HG02763 (cell line): Measurements from ENCODE around the gene ALDH7A1.
"Not testable (repeated sequence)": the region's sequence is repeated elsewhere in the genome, so short reads cannot be mapped to it uniquely, and the experiment has no call there.

ENCODE experiments used
- ATAC-seq: cut with Tn5 transposase; IDR thresholded peaks from one replicate; pipeline ENCODE4 v1.9.1; 2021; ENCODE audit warnings: mild to moderate bottlenecking, moderate library complexity; ENCODE audit not compliant: unreplicated experiment

ALDH7A1 gene

DNA sequence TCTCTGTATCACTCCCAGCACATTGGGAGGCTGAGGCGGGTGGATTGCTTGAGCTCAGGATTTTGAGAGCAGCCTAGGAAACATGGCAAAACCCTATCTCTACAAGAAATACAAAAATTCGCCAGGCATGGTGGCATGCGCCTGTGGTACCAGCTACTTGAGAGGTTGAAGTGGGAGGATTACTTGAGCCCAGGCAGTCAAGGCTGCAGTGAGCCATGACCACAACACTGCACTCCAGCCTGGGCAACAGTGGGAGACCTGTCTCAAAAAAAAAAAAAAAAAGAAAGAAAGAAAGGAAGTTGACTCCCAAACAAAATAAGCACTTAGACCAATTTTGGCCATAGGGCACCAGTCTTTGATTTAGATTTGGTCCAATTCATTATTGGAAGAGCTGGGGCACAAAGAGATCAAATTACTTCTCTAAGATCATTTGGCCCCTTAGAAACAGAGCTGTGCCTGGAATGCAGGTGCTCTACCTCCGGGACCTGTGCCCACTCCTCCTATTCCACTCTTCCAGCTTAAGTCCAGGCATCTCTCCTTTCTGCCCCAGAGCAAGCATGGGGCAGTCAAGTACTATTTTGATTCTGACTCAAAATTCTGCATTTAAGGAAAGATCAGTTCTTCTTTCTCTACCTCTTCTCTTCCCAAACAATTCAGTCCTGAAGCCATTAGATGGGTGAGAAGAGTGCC is 59.0 kb downstream of the ALDH7A1 start:
- no peak for ATAC-seq

DNA sequence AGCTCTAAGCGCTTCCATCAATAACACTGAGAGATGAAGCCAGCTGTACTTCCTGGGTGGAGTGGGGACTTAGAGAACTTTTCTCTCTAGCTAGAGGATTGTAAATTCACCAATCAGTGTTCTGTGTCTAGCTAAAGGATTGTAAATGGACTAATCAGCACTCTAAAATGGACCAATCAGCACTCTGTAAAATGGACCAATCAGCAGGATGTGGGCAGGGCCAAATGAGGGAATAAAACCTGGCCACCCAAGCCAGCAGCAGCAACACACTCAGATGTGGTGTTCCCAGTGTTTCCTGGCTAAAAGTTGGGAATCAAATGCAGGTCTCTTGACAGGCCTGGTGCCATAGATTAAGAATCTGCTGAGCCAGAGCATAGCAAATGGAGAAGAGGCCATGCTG is 60.5 kb downstream of the ALDH7A1 start:
- ATAC-seq = no peak

DNA sequence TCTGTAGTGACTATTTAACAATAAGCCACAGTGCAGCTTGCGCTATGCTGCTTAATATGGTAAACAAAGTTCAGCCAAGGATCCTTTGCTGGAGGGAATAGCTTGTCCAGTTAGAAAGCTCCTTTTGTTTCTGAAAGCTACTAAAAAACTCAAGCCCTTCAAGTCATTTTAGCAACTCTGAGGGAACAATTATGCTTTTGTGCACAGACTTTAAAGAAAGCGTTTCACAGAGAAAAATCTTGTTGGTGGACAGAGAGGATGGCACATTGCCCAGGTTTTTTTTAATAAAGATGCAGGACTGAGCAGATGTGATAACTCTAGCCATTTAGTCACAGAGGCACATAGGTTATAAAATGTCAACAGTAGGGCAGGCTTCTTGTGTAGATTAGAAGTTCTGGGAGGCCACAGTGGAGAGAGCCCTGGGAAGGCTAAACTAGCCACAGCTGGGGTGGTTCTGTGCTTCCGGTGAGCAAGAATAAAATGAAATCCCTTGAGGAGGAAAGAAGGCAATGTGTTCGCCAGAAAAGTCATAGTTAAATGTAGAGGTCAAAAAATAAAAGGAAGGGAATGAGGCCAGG is 63.4 kb downstream of the ALDH7A1 start:
- ATAC-seq = no peak

DNA sequence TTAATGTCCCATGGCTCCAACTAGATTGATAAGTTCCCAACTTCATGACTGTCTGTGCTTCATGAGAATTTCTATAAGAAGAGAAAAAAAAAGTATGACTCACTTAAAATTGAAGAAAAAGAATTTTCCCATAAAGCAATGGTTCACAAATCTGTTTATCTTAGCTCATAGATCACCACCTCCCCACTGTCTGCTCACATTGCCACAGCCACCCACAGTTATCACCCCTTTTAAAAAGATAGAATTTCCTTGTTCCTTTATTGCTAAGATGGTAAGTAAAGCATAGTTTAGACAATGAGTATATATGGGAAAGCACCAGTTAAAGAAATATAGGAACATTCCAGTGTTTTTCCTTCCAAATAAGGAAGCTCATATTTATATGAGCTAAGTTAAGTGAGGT is 67.1 kb downstream of the ALDH7A1 start:
- ATAC-seq = no peak

DNA sequence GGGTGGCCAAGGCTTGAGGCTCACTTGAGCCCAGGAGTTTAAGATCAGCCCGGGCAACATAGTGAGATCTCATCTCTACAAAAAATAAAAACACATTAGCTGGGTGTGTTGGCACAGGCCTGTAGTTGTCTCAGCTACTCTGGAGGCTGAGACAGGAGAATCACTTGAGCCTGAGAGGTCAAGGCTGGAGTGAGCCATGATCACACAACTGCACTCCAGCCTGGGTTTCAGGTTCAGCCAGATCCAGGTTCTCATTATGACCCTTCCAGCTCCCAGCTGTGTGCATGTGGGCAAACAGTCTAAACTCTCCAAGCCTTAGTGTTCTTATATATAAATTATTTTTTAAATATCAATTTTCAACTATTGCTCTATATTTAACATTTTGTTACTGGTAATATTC is 67.9 kb downstream of the ALDH7A1 start:
- no peak for ATAC-seq

DNA sequence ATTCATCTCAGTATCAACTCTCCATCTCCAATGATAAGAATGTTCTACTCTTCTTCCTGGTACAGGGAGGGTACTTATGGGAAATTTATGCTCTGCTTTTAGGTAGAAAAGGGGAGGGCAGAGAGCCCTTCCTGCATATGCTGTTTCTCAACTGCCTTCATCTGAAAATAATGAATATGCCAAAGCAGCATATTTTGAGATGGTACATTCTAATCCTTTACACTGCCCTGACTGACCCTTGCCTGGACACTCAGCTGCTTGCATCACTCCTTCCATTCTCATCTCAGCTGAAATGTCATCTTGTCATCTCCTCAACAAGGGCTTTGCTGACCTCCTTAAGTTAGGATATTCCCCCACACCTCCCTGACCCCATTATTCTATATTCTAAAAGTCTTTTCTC is 68.5 kb downstream of the ALDH7A1 start:
- no peak for ATAC-seq

DNA sequence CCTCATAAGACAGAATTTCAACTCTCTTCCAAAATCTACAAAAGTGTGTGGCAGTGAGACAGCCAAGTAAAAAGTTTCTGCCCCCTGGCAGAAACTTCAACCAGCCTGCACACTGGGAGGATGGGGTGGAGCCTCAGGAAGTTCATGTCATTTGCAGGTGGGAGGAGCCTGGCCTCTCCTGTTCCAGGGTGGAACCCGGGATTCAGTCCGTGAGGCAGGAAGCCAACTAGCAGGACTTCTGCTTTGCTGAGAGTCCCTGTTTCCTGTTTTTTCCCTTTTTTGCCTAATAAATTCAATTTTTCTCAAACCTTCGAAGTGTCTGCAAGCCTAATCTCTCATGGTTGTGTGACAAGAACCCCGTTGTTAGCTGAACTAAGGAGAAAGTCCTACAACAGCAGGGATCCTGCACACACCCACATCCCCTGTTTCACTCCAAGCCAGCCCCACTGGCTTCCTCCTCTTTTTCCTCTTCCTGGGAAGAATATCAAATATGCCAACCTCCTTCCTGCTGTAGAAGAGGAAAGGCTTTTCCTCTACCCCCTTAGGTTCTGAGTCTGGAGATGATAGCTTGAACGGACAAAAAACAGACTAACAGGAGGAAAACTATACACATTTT is 69.3 kb downstream of the ALDH7A1 start:
- ATAC-seq = no peak

DNA sequence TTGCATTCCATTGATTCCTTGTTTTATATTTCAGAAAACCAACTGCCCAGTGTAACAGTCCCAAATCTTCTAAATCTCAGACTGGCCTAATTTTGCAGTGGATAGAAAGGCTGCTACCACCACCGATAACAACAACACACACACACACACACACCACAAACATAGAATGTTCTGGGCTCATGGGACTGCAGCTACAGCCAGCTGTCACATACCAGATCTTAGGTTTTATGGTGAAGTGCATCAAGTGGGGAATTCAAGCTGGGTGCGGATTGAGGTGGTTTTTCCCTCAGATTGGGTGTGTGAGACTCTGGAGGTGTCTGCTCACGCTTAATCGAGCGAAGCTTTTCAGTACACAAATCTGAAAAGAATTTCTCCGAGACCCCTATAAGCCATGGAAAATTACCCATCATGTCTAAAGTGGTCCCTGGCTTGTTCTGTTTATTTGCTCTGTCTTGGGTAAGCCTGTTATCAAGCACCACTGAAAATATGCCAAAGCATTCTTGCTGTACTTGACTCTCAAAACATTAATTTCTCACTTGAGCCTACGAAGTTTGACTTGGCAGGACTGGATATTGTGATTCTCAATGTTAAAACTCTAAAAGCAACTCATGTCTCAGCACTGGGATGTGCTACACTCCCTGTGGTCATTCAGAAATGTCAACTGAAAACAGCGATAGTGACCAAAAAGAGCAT is 71.1 kb downstream of the ALDH7A1 start:
- no peak for ATAC-seq

DNA sequence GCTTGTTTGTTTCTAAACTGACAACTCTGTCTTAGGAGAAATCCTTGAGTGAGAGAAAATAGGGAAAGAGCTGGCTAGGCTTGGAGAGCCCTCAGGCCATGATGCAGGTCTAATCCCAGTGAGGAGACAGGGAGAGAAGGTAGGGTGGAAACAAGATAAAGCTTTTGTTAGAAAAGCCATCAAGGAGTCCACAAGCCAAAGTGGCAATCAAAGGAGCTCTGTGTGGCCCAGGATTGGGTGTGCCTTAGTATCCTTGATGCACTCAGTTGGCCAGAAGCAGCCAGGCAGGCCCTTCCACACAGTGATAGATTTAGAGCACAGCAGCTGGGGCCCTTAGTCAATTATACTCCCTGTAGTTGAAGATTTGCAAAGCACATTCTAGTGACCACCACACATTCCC is 73.9 kb downstream of the ALDH7A1 start:
- ATAC-seq = no peak

DNA sequence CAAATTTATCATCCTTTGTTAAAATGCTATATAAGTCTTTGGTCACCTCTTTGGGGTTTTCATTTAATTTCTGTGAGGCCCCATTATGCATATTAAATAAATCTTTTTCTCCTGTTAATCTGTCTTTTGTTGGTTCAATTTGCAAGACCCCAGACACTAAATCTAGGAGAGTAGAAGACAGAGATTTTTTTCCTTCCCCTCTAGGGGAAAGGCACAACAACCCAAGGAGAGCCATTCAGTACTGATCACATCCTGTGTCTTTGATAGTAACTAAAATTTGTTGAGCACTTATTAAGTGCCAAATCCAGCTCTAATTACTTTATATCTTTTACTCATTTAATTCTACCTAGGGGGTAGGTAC is 74.4 kb downstream of the ALDH7A1 start:
- no peak for ATAC-seq

DNA sequence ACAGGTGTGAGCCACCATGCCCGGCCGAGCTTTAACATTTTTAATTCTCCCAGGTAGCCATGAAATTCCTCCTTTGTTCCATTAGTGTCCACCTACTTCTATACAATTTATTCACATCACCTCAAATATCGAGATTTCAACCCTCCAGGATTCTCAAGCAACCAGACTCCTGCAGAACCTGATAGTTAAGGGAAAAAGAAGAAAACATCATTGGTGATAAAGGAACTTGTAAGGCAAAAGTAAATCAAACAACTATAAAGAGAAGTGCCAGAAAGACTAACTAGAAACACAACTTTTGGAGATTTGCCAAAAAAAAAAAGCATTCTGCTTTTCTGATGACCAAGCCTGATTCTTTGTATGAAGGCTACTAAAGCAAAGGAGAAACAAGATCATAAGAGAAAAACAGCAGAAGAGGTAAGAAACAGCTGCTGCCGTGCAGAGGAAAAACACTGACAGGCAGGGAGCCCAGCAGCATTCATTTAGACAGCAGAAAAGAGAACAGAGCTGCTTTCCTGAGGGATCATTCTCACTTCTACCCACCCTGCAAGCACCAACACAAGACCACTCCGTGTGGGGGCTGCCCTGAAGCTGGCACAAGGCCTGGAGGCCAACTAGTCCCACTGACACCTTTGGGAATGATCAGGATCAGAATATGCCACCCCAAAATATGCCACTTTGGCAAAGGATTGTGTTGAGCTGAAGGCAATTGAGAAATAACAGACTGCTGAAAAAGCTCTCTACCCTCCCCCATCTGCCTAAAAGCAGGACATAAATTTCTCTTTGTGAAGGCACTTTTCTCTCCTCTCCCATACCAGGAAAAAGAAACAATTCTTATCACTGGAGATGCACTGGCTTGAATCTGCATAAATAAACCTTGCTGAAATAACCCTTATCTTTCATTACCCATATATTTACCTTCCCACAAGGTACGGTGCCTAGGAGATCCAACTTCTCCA is 75.1 kb downstream of the ALDH7A1 start:
- no peak for ATAC-seq

DNA sequence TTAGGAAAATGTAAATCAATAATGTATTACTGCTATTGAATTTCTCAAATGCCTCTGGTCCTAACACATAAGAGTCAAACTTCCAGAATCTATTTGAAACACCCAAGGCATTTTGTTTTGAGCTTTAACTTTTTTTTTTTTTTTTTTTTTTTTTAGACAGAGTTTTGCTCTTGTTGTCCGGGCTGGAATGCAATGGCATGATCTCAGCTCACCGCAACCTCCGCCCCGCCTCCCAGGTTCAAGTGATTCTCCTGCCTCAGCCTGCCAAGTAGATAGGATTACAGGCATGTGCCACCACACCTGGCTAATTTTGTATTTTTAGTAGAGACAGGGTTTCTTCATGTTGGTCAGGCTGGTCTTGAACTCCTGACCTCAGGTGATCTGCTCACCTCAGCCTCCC is 75.8 kb downstream of the ALDH7A1 start:
- ATAC-seq = not testable (repeated sequence)

DNA sequence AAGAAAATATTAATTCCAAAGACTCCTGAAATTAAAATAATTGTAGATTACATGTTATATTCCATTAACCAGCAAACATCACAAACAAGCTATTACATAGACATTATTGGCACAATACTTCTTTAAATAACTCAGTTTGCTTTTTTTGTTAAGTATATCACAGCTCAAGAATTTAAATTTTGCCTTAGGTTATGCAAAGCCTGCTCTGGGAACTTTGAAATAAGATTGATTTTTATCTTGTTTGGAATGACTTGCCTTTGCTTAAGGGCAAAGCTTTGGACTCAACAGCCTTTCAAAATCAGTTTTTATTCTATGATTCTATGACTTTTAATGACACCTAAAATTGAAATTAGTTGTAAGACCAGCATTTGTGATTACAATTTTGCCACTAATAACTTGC is 78.2 kb downstream of the ALDH7A1 start:
- no peak for ATAC-seq

DNA sequence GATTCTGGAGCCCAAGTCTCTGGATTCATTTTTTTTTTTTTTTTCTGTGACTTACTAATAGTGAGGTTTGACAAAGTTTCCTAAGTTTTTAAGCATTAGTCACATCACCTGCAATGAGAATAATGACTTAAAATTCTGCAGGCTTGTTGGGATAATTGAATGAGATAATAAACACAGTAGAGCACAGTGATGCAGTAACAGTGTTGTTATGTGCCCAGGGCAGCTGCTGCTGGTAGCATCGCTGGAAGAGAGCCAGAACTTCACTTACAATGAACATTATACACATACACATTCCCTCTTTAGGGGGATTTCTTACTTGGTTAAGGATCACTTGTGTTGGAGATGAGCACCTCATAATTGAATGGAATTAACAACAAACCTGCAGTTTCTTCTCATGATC is 78.9 kb downstream of the ALDH7A1 start:
- ATAC-seq = no peak

DNA sequence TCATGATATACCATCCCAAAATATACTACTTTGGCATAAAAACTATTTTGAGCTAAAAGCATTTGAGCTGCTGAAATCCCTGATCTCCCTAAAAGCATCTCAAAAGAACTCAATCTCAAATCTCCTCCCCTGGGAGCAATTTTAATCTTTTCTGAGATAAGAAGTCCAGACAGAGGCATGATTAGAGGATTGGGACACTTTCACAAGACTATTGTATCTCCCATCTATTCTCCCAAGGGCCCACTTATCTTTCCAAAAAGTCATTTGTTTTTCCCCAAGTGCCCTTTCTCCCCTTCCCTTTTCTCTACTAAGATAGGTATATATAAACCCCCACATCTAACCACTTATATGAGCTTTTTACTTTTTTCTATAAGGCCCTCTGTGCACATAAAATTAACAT is 79.7 kb downstream of the ALDH7A1 start:
- ATAC-seq = no peak

DNA sequence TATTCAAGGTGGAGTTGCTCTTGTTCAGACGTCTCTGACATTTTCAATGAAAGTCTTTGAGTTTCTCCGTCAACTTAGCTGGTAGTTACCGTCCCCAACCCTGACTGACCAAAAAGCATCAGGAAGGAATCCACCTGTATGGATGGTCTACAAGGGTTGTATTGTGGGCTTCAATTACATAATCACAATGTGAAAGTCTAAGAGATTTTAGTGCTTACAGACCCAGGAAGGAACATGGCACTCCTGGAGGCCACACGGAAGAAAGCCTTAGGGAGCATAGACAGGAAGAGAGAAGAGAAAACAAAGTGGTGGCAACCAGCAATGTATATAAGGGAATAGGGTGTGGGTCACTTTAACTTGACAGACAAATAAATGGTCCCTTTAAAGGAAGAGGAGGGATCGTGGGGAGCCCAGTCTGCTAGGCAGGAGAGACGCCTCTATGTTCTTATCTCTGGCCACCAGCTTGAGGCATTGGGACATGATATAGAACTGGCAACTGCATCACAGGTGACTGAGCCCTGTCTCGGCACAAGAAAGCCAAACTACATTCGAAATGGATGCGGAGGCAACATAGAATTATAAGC is 80.4 kb downstream of the ALDH7A1 start:
- no peak for ATAC-seq

DNA sequence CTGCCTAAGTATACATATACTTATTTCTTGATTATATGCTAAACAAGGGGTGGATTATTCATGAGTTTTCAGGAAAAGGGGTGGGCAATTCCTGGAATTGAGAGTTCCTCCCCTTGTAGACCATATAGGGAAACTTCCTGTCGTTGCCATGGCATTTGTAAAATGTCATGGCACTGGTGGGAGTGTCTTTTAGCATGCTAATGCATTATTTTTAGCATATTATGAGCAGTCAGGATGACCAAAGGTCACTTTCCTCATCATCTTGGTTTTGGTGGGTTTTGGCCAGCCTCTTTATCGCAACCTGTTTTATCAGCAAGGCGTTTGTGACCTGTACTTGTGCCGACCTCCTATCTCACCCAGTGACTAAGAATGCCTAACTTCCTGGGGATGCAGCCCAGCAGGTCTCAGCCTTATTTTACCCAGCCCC is 80.9 kb downstream of the ALDH7A1 start:
- ATAC-seq = no peak

DNA sequence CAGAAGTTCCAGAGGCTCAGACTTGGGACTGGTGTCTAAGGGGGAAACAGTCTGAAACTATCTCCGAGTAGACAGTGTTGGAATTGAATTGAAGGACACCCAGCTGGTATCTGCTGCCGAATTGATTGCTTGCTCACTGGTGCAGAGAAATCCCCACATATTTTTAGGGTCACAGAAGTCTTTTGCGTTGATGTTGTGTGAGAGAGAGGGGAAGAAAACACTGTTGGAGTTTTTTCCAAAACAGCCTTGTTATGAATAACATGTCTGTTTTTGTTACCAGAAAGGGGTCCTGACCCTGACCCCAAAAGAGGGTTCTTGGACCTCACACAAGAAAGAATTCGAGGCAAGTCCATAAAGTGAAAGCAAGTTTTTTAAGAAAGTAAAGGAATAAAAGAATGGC is 81.3 kb downstream of the ALDH7A1 start:
- no peak for ATAC-seq

DNA sequence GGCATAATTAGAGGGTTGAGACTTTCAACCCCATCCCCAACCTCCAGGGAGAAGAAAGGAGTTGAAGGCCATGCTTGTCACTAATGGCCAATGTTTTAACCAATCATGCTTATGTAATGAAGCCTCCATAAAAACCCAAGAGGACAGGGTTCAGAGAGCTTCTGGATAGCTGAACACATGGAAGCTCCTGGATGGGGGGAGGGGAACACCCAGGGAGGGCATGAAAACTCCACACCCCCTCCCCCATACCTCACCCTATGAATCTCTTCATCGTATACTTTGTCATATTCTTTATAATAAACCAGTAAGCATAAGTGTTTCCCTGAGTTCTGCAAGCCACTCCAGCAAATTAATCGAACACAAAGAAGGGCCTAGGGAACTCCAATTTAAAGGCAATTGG is 81.7 kb downstream of the ALDH7A1 start:
- ATAC-seq = no peak

DNA sequence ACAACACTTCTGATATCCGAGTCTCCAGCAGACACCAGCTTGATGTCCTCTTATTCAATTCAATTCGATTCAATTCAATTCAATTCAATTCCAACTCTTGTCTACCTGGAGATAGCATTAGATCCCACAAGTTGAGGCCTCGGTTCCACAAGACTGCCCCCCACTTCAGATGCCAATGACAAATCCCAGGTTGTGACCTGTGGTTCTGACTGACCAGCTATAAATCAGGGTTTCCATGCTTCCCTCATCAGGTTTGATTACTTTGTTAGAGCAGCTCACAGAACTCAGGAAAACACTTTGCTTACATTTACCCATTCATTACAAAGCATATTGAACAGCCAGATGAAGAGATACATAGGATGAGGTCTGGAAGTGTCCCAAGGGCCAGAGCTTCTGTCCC is 82.6 kb downstream of the ALDH7A1 start:
- ATAC-seq = no peak

DNA sequence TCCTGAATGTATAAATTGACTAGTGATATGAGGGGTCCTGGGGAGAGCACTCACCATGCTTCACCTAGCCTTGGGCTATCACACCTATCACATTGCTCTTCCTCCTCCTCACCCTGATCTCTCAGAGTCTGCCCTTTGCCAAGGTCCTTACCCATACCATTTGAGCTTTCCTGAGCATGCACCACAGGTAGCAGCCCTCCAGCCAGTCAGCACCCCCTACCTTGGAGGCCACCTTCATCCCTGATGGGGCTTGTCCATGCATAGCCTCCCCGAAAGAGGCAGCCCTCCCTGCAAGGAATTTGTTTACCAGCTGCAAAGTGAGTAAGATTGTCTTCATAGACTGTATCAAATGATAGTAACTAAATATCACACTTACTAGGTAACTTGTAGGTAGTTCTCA is 83.1 kb downstream of the ALDH7A1 start:
- no peak for ATAC-seq
